ENCODE measurements around the gene PPP1R1C.

GRCh38 chr2:182098648-182099047 lies 113.0 kb downstream of the PPP1R1C start:
- TF ChIP-seq EED (CRISPR knock-in tag; IDR thresholded peaks at IDR 0.05) (no peak), SP2 (CRISPR knock-in tag; IDR thresholded peaks at IDR 0.05) (no peak), ARNT (IDR thresholded peaks at IDR 0.05) (no peak), MAFK (conservative IDR thresholded peaks at IDR 0.05 in 1 of 2, IDR thresholded peaks at IDR 0.05 in 1 of 2; ENCODE audit: low read length in 2 of 2) (no peak), KAT7 (CRISPR knock-in tag; IDR thresholded peaks at IDR 0.05; ENCODE audit: borderline replicate concordance) (no peak), KDM1A (CRISPR knock-in tag; IDR thresholded peaks at IDR 0.05) (no peak), E2F2 (CRISPR knock-in tag; IDR thresholded peaks at IDR 0.05; ENCODE audit: borderline replicate concordance) (no peak), CHD4 (IDR thresholded peaks at IDR 0.05; ENCODE audit: borderline replicate concordance, low read length) (no peak)
